Panc1 (cell line): Measurements from ENCODE around the gene ASB1. TPM values are rescaled to one million over a fixed set of nuclear protein-coding genes. Genes with fewer than 3 reads are reported as not detected.

Experiments
- ATAC-seq: fragments of 200-7000 bp; cut with Tn5 transposase; 2 replicates; pipeline ENCODE4 v1.9.1; 2020; ENCODE audit warnings: mild to moderate bottlenecking, moderate library complexity
- BruUV-seq: library from RNA; stranded (reverse); fragments of 400-500 nt; replicated peaks from 2 replicates; lab custom pipeline; 2021; lab: Mats Ljungman, UMichigan
- CTCF ChIA-PET: fragments of 300-600 bp; sonication (Branson Sonifier 250); formaldehyde crosslinking; loops from one replicate; lab custom pipeline; 2022; ENCODE audit warnings: antibody characterized with exemption; lab: Charles Lee
- POLR2A ChIA-PET: fragments of 300-600 bp; sonication (Branson Sonifier 250); formaldehyde crosslinking; loops from one replicate; lab custom pipeline; 2022; ENCODE audit warnings: antibody characterized with exemption; lab: Charles Lee
- DNase-seq: peaks from one replicate; pipeline ENCODE4 v3.0.0-alpha.2; 2010; ENCODE audit warnings: low read depth, low spot score
- H3K27ac ChIP-seq: 2 replicates; pipeline ENCODE4 v1.5.1; 2011; ENCODE audit warnings: mild to moderate bottlenecking, low read length, inconsistent platforms
- H3K27me3 ChIP-seq: fragments of 200-500 bp; sonication (Bioruptor generic); 2 replicates; pipeline ENCODE4 v1.6.0; 2014; ENCODE audit warnings: low read length, inconsistent platforms; ENCODE audit not compliant: control insufficient read depth, insufficient read depth
- H3K36me3 ChIP-seq: fragments of 200-500 bp; sonication (Bioruptor generic); 2 replicates; pipeline ENCODE4 v1.5.1; 2014; ENCODE audit warnings: inconsistent platforms, mild to moderate bottlenecking, low read length, moderate library complexity; ENCODE audit not compliant: control insufficient read depth, insufficient read depth
- H3K4me1 ChIP-seq: 2 replicates; pipeline ENCODE4 v1.5.1; 2011; ENCODE audit warnings: inconsistent platforms, mild to moderate bottlenecking, low read length, moderate library complexity; ENCODE audit not compliant: control insufficient read depth, insufficient read depth
- H3K4me3 ChIP-seq, 2 experiments: 2 replicates each; pipeline ENCODE4 v1.5.1; 2011 to 2012; ENCODE audit warnings: low read depth in 2 of 2, low read length in 2 of 2, mild to moderate bottlenecking in 2 of 2, inconsistent platforms in 1 of 2, moderate library complexity in 1 of 2
- H3K9me3 ChIP-seq: fragments of 200-500 bp; sonication (Bioruptor generic); 2 replicates; pipeline ENCODE4 v1.5.1; 2014; ENCODE audit warnings: low read depth, mild to moderate bottlenecking, inconsistent platforms, low read length, moderate library complexity; ENCODE audit not compliant: control insufficient read depth, insufficient read depth
- CTCF ChIP-seq: fragments of 450-650 bp; IDR thresholded peaks from 2 replicates; pipeline ENCODE4 v1.5.1; 2017; ENCODE audit warnings: mild to moderate bottlenecking
- POLR2AphosphoS5 ChIP-seq: IDR thresholded peaks from 2 replicates; pipeline ENCODE4 v1.6.1; 2012; ENCODE audit warnings: mild to moderate bottlenecking, low read depth, low read length, moderate library complexity
- REST ChIP-seq, 2 experiments: IDR thresholded peaks; 2 replicates each; pipeline ENCODE4 v1.6.1; 2011 to 2012; ENCODE audit warnings: low read depth in 2 of 2, control low read depth in 1 of 2, low read length in 1 of 2, mild to moderate bottlenecking in 1 of 2, moderate library complexity in 1 of 2; ENCODE audit not compliant: insufficient read depth in 1 of 2
- SIN3A ChIP-seq: IDR thresholded peaks from 2 replicates; pipeline ENCODE4 v1.6.1; 2012; ENCODE audit warnings: low read depth, mild to moderate bottlenecking, low read length, moderate library complexity, borderline replicate concordance; ENCODE audit not compliant: insufficient read depth
- TCF7L2 ChIP-seq: IDR thresholded peaks from 2 replicates; pipeline ENCODE4 v1.6.1; 2011; ENCODE audit warnings: mild to moderate bottlenecking, low read depth, low read length, inconsistent platforms
- in situ Hi-C: cut with HindIII; loops from 2 replicates; pipeline ENCODE4 v1.10.0; 2016; ENCODE audit warnings: low sequenced_read_pairs, low pct_unique_long_range_greater_than_20kb
- intact Hi-C: fragments of 100-400 bp; cut with micrococcal nuclease; formaldehyde crosslinking; loops from one replicate; pipeline ENCODE4 v1.10.0; 2022; ENCODE audit not compliant: unreplicated experiment
- total RNA-seq: library from RNA; stranded (reverse); gene quantifications from one replicate; pipeline ENCODE4 v1.2.1, GENCODE V29; 2021; ENCODE audit not compliant: unreplicated experiment

ASB1 gene
- total RNA-seq, 1 experiment from 2014 or later = 57.3 TPM

DNA sequence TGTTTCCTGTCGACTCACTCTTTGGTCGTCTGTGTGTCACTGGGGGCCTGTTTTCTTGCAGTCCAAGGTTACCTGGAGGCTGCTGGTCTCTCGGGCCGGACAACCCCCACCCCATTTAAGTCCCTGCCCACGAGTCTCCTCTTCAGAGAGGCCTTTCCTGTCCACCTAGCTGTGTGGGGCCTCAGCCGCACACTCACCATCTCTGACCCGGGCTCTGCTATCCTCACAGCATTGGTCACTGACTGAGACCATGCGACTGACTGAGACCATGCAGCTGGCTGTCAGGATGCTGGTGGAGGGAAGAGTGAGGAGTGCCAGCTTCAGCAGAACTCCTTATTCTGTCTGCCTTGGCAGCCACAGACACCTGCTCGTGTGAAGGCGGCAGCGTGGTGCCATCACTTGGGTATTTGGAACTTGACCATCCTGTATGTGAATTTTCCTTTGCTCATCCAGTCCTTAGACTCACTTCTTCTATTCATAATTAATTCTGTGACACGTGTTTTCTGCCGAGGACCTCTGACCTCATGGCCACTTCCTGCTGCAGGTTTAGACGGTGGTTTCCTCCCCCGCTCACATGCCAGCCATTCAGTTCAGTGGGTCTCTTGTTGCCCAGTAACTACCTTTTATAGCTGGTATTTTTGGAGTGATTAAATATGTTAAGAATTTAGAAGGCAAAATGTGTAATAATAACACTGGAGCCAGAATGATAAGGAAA is 47.5 kb upstream of the ASB1 start:
- no TSS peak for BruUV-seq
- ChIA-PET CTCF (no interaction called here), POLR2A (no interaction called here)
- intact Hi-C loops (no loop called here), in situ Hi-C loops (no loop called here)
- ATAC-seq (no peak; the same call in 1 of the 2 replicates), DNase-seq (no peak)
- no peaks in the 10 kb centered on the region for H3K4me1 ChIP-seq
- H3K27me3 ChIP-seq = no peaks in the 10 kb centered on the region
- no peak for TF ChIP-seq REST (IDR thresholded peaks at IDR 0.05; ENCODE audit: insufficient read depth in 1 of 2, low read depth in 2 of 2, low read length in 1 of 2)
- no peak for TF ChIP-seq CTCF
- no peak for TF ChIP-seq POLR2AphosphoS5
- no peak for TF ChIP-seq TCF7L2
- TF ChIP-seq SIN3A = no peak
- H3K27ac ChIP-seq = no peak overlapping the region
- no peaks in the 10 kb centered on the region for H3K9me3 ChIP-seq
- no peaks in the 10 kb centered on the region for H3K36me3 ChIP-seq
- no peak overlapping the region for H3K4me3 ChIP-seq

DNA sequence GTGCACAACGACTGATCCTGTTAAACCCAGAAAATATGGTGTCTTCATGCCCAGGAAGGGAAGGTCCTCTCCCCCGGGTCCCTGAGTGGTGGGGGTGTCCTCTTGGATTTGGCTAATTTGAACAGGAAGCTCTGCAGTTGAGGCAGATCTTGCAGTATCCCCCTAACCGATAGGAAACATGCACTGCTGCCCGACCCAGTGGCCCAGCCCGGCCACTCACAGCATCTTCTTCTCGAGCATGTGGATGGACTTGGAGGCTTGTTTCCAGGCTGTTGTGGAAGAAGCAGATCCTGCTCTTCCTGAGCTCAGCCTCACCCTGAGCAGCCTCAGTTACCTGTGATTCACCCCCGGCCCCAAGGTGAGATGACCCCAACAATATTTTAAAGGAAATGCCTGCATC is 46.4 kb upstream of the ASB1 start:
- Histone ChIP-seq H3K4me1 (no peaks in the 10 kb centered on the region), H3K4me3 (no peak overlapping the region), H3K27ac (no peak overlapping the region), H3K36me3 (no peaks in the 10 kb centered on the region), H3K9me3 (no peaks in the 10 kb centered on the region), H3K27me3 (no peaks in the 10 kb centered on the region)
- no peak for DNase-seq
- POLR2A ChIA-PET = no interaction called here
- ATAC-seq = no peak
- intact Hi-C loops (no loop called here), in situ Hi-C loops (no loop called here)
- CTCF ChIA-PET = no interaction called here
- no TSS peak for BruUV-seq
- TF ChIP-seq SIN3A (no peak), REST (IDR thresholded peaks at IDR 0.05; ENCODE audit: insufficient read depth in 1 of 2, low read depth in 2 of 2, low read length in 1 of 2) (no peak), POLR2AphosphoS5 (no peak), CTCF (no peak), TCF7L2 (no peak)
